ENCODE results near the gene SLCO4A1.

- TF ChIP-seq, protein P1, sequence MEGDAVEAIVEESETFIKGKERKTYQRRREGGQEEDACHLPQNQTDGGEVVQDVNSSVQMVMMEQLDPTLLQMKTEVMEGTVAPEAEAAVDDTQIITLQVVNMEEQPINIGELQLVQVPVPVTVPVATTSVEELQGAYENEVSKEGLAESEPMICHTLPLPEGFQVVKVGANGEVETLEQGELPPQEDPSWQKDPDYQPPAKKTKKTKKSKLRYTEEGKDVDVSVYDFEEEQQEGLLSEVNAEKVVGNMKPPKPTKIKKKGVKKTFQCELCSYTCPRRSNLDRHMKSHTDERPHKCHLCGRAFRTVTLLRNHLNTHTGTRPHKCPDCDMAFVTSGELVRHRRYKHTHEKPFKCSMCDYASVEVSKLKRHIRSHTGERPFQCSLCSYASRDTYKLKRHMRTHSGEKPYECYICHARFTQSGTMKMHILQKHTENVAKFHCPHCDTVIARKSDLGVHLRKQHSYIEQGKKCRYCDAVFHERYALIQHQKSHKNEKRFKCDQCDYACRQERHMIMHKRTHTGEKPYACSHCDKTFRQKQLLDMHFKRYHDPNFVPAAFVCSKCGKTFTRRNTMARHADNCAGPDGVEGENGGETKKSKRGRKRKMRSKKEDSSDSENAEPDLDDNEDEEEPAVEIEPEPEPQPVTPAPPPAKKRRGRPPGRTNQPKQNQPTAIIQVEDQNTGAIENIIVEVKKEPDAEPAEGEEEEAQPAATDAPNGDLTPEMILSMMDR (IDR thresholded peaks at IDR 0.05) = no peak
- TF ChIP-seq POLR2A (IDR thresholded peaks at IDR 0.05) = no peak
These were observed 58.1 kb downstream of the SLCO4A1 start for GRCh38 chr20:62700261-62700930.
